ENCODE results near the gene FRY.

Gene FRY

DNA sequence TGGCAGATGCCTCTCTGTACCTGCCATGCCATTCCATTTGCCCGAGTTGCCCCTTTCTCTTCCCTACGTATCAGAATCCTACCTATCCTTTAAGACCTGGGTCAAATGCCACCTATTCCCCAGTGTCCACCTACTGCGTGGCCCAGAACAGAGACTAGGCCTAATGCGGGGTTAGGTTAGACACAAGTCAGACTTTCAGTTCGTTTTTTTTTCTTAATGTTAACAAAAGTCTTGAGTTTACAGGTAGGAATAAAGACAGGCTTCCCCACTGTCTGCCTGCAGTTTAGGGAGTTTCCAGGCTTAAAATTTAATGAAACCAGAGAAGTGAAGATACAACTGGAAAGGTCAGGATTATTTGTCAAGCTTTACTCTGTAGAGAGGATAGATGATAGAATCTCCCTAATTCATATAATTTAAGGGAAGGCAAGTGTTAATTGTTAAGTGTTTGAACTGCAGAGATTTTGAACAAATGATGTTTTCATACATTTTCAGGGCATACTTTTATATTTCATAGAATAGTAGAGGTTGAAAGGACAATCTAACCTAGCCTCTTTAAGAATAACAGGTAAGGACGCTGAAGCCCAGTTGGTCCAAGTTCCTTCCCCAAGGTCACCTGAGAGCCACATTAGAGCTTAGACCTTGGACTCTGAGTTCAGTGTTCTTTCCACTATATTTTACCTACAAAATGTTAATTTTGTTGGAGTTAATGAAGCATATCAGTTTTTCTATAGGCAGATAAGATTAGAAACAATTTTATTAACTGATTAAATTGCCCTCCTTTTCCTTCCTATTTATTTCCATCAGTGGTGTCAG is 35.8 kb downstream of the FRY start:
- Histone ChIP-seq H3K36me3 (ENCODE audit: control insufficient read depth in 5 of 5, insufficient read depth in 5 of 5, low read length in 5 of 5) (no peaks in the 10 kb centered on the region), H3K9ac (ENCODE audit: low read length in 5 of 5) (no peak overlapping the region), H3K4me1 (ENCODE audit: control insufficient read depth in 5 of 5, insufficient read depth in 5 of 5, low read length in 5 of 5) (no peaks in the 10 kb centered on the region), H3K27me3 (ENCODE audit: control insufficient read depth in 5 of 5, insufficient read depth in 4 of 5, low read length in 5 of 5) (no peaks in the 10 kb centered on the region), H3K9me3 (ENCODE audit: control insufficient read depth in 5 of 5, low read length in 5 of 5) (no peaks in the 10 kb centered on the region), H3K27ac (ENCODE audit: low read depth, low read length) (no peak overlapping the region), H3K4me3 (ENCODE audit: low read depth in 1 of 5, low read length in 5 of 5) (no peak overlapping the region)

GRCh38 chr13:32068255-32068654 is 36.7 kb downstream of the FRY start:
- Histone ChIP-seq H3K27me3 (ENCODE audit: control insufficient read depth in 5 of 5, insufficient read depth in 4 of 5, low read length in 5 of 5) (no peaks in the 10 kb centered on the region), H3K36me3 (ENCODE audit: control insufficient read depth in 5 of 5, insufficient read depth in 5 of 5, low read length in 5 of 5) (no peaks in the 10 kb centered on the region), H3K4me1 (ENCODE audit: control insufficient read depth in 5 of 5, insufficient read depth in 5 of 5, low read length in 5 of 5) (no peaks in the 10 kb centered on the region), H3K27ac (ENCODE audit: low read depth, low read length) (no peak overlapping the region), H3K4me3 (ENCODE audit: low read depth in 1 of 5, low read length in 5 of 5) (no peak overlapping the region), H3K9ac (ENCODE audit: low read length in 5 of 5) (no peak overlapping the region), H3K9me3 (ENCODE audit: control insufficient read depth in 5 of 5, low read length in 5 of 5) (no peaks in the 10 kb centered on the region)

- Histone ChIP-seq H3K27ac (ENCODE audit: low read depth, low read length) (no peak overlapping the region), H3K27me3 (ENCODE audit: control insufficient read depth in 5 of 5, insufficient read depth in 4 of 5, low read length in 5 of 5) (no peaks in the 10 kb centered on the region), H3K4me3 (ENCODE audit: low read depth in 1 of 5, low read length in 5 of 5) (no peak overlapping the region), H3K4me1 (ENCODE audit: control insufficient read depth in 5 of 5, insufficient read depth in 5 of 5, low read length in 5 of 5) (peaks cover 0 to 7% (median 0%) of the 10 kb centered on the region in 5 donors), H3K9me3 (ENCODE audit: control insufficient read depth in 5 of 5, low read length in 5 of 5) (no peaks in the 10 kb centered on the region), H3K36me3 (ENCODE audit: control insufficient read depth in 5 of 5, insufficient read depth in 5 of 5, low read length in 5 of 5) (no peaks in the 10 kb centered on the region), H3K9ac (ENCODE audit: low read length in 5 of 5) (no peak overlapping the region)
These were observed 41.7 kb downstream of the FRY start for GRCh38 chr13:32073180-32073864.

DNA sequence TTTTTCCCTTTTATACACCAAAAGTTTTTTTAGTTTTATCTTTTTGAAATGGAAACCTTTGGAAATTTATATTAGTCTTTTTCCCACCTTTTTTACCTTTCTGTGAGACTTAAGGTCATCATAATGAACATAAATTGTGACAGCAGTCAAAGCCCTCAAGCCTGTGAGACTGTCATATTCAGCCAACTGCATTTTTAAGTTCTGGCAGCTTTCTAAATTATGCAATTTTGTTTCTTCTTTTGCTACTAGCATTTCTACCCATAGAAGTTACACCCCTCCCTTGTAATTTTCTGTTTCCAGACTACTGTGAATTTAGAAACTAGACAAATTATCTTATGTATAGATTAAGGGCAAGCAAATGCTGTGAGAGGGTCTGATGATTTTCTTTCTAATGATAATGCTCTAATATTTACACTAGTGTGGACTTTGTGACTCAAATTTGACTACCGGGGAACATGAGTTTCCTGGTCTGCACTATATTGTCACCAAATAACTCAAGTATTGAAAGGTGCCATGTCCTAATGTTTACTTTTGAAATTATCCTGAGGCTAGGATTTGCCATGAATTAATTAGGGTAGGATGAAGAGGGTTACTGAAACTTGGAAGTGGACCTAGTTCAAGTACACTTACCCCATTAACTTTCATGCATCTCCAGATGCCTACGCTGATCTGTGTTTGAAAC is 43.7 kb downstream of the FRY start:
- peaks cover 0 to 7% (median 3%) of the 10 kb centered on the region in 5 donors for H3K4me1 ChIP-seq (ENCODE audit: control insufficient read depth in 5 of 5, insufficient read depth in 5 of 5, low read length in 5 of 5)
- H3K9ac ChIP-seq (ENCODE audit: low read length in 5 of 5) = no peak overlapping the region
- no peak overlapping the region for H3K27ac ChIP-seq (ENCODE audit: low read depth, low read length)
- no peaks in the 10 kb centered on the region for H3K9me3 ChIP-seq (ENCODE audit: control insufficient read depth in 5 of 5, low read length in 5 of 5)
- no peaks in the 10 kb centered on the region for H3K27me3 ChIP-seq (ENCODE audit: control insufficient read depth in 5 of 5, insufficient read depth in 4 of 5, low read length in 5 of 5)
- no peak overlapping the region for H3K4me3 ChIP-seq (ENCODE audit: low read depth in 1 of 5, low read length in 5 of 5)
- H3K36me3 ChIP-seq (ENCODE audit: control insufficient read depth in 5 of 5, insufficient read depth in 5 of 5, low read length in 5 of 5) = peaks cover 0 to 9% (median 0%) of the 10 kb centered on the region in 5 donors

DNA sequence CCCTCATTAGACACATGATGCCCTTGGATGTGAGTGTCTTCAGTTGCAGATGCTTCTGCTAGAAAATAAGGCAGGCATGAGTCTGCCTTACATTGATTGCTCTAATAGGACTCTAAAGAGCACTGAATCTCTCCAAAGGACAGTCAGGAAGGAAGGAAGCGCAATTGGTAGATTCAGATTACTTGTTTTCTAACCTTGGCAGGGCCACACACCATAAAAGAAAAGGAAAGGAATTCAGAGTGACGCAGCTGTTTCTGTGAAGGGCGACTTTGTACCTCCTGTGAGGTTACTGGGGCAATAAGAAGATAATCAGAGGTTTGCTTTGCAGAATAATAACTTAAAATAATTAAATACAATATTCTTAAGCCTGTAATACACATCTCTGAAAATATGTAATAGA is 48.0 kb downstream of the FRY start:
- H3K9ac ChIP-seq (ENCODE audit: low read length in 5 of 5) = no peak overlapping the region
- no peak overlapping the region for H3K4me3 ChIP-seq (ENCODE audit: low read depth in 1 of 5, low read length in 5 of 5)
- peaks cover 0 to 7% (median 3%) of the 10 kb centered on the region in 5 donors for H3K4me1 ChIP-seq (ENCODE audit: control insufficient read depth in 5 of 5, insufficient read depth in 5 of 5, low read length in 5 of 5)
- no peaks in the 10 kb centered on the region for H3K27me3 ChIP-seq (ENCODE audit: control insufficient read depth in 5 of 5, insufficient read depth in 4 of 5, low read length in 5 of 5)
- no peaks in the 10 kb centered on the region for H3K9me3 ChIP-seq (ENCODE audit: control insufficient read depth in 5 of 5, low read length in 5 of 5)
- no peak overlapping the region for H3K27ac ChIP-seq (ENCODE audit: low read depth, low read length)
- peaks cover 0 to 9% (median 0%) of the 10 kb centered on the region in 5 donors for H3K36me3 ChIP-seq (ENCODE audit: control insufficient read depth in 5 of 5, insufficient read depth in 5 of 5, low read length in 5 of 5)

- no peak overlapping the region for H3K27ac ChIP-seq (ENCODE audit: low read depth, low read length)
- H3K27me3 ChIP-seq (ENCODE audit: control insufficient read depth in 5 of 5, insufficient read depth in 4 of 5, low read length in 5 of 5) = no peaks in the 10 kb centered on the region
- H3K9ac ChIP-seq (ENCODE audit: low read length in 5 of 5) = no peak overlapping the region
- H3K9me3 ChIP-seq (ENCODE audit: control insufficient read depth in 5 of 5, low read length in 5 of 5) = no peaks in the 10 kb centered on the region
- no peak overlapping the region for H3K4me3 ChIP-seq (ENCODE audit: low read depth in 1 of 5, low read length in 5 of 5)
- H3K4me1 ChIP-seq (ENCODE audit: control insufficient read depth in 5 of 5, insufficient read depth in 5 of 5, low read length in 5 of 5) = peaks cover 0 to 3% (median 3%) of the 10 kb centered on the region in 5 donors
- H3K36me3 ChIP-seq (ENCODE audit: control insufficient read depth in 5 of 5, insufficient read depth in 5 of 5, low read length in 5 of 5) = peaks cover 0 to 9% (median 0%) of the 10 kb centered on the region in 5 donors
These were observed 48.8 kb downstream of the FRY start for GRCh38 chr13:32080328-32080744.

DNA sequence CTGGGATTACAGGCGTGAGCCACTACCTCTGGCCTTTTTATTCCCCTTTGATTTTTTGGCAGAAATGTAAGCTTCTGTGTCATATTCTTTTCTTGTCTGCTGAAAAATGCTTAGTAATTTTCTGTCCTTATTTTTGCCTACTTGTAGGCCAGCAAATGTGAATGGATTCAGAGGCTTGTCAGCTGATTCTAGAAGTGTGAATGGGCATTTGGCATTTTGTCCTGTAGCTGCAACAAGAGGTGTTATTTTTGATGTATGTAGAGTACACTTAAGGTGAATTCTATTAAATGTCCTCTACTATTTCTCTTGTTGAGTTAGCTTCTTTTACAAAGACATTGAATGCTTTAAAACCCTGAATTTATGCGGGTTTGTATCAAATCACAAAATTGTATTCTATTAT is 50.0 kb downstream of the FRY start:
- Histone ChIP-seq H3K27me3 (ENCODE audit: control insufficient read depth in 5 of 5, insufficient read depth in 4 of 5, low read length in 5 of 5) (no peaks in the 10 kb centered on the region), H3K4me1 (ENCODE audit: control insufficient read depth in 5 of 5, insufficient read depth in 5 of 5, low read length in 5 of 5) (peaks cover 0 to 3% (median 0%) of the 10 kb centered on the region in 5 donors), H3K36me3 (ENCODE audit: control insufficient read depth in 5 of 5, insufficient read depth in 5 of 5, low read length in 5 of 5) (peaks cover 0 to 9% (median 0%) of the 10 kb centered on the region in 5 donors), H3K9me3 (ENCODE audit: control insufficient read depth in 5 of 5, low read length in 5 of 5) (no peaks in the 10 kb centered on the region), H3K9ac (ENCODE audit: low read length in 5 of 5) (no peak overlapping the region), H3K4me3 (ENCODE audit: low read depth in 1 of 5, low read length in 5 of 5) (no peak overlapping the region), H3K27ac (ENCODE audit: low read depth, low read length) (no peak overlapping the region)

DNA sequence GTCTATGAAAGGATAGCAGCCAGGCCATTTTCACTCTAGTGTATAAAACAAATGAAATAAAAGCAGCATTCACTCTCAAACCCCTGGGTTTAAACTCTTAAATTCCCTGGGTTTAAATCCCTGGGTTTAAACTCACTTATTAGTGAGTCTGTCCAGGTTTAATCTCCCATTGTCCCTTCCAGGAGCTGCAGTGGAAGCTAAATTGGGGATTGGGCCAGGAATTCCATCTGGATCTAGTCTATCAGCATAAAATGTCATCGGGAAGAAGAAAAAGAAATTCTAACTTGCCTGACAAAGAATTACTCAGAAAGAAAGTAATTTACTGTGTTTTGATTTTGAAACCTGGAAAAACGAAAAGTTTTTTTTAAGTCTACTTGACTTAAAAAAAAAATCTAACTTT is 54.8 kb downstream of the FRY start:
- Histone ChIP-seq H3K9ac (ENCODE audit: low read length in 5 of 5) (no peak overlapping the region), H3K27ac (ENCODE audit: low read depth, low read length) (no peak overlapping the region), H3K4me3 (ENCODE audit: low read depth in 1 of 5, low read length in 5 of 5) (no peak overlapping the region), H3K4me1 (ENCODE audit: control insufficient read depth in 5 of 5, insufficient read depth in 5 of 5, low read length in 5 of 5) (no peaks in the 10 kb centered on the region), H3K9me3 (ENCODE audit: control insufficient read depth in 5 of 5, low read length in 5 of 5) (no peaks in the 10 kb centered on the region), H3K36me3 (ENCODE audit: control insufficient read depth in 5 of 5, insufficient read depth in 5 of 5, low read length in 5 of 5) (peaks cover 0 to 6% (median 0%) of the 10 kb centered on the region in 5 donors), H3K27me3 (ENCODE audit: control insufficient read depth in 5 of 5, insufficient read depth in 4 of 5, low read length in 5 of 5) (no peaks in the 10 kb centered on the region)

- H3K27ac ChIP-seq (ENCODE audit: low read depth, low read length) = no peak overlapping the region
- H3K9me3 ChIP-seq (ENCODE audit: control insufficient read depth in 5 of 5, low read length in 5 of 5) = no peaks in the 10 kb centered on the region
- H3K4me3 ChIP-seq (ENCODE audit: low read depth in 1 of 5, low read length in 5 of 5) = no peak overlapping the region
- peaks cover 0 to 6% (median 0%) of the 10 kb centered on the region in 5 donors for H3K36me3 ChIP-seq (ENCODE audit: control insufficient read depth in 5 of 5, insufficient read depth in 5 of 5, low read length in 5 of 5)
- no peaks in the 10 kb centered on the region for H3K27me3 ChIP-seq (ENCODE audit: control insufficient read depth in 5 of 5, insufficient read depth in 4 of 5, low read length in 5 of 5)
- H3K4me1 ChIP-seq (ENCODE audit: control insufficient read depth in 5 of 5, insufficient read depth in 5 of 5, low read length in 5 of 5) = no peaks in the 10 kb centered on the region
- H3K9ac ChIP-seq (ENCODE audit: low read length in 5 of 5) = no peak overlapping the region
These were observed 55.3 kb downstream of the FRY start for GRCh38 chr13:32086791-32087441.

Data from subcutaneous abdominal adipose tissue (tissue), 5 donors.